Measurements from ENCODE around the gene ABCC2.

DNA sequence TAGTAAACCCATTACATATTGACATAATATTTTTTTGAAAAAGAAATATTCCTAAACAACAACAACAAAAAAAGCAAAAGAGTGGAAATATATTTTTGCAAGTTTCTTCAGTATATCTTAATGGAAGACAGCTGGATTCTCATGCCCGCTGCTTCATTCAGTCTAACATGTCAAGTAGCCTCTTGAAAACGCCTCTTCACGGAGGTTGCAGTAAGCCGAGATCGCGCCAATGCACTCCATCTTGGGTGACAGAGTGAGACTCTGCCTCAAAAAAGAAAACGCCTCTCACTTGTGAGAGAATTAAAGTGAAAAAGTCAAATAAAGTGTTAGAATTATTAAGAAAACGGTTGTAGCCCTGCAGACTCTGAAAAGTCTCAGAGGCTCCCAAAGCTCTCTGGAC, 49.1 kb upstream of the ABCC2 start:
- TF ChIP-seq CTCF (IDR thresholded peaks at IDR 0.05) (no peak), POLR2A (IDR thresholded peaks at IDR 0.05) (no peak), POLR2AphosphoS5 (IDR thresholded peaks at IDR 0.05) (no peak)
